ENCODE data around the gene MAP2K5.
A peak's percentile ranks its signal among the peaks of the same experiment; 100 is the strongest.

The MAP2K5 gene

DNA sequence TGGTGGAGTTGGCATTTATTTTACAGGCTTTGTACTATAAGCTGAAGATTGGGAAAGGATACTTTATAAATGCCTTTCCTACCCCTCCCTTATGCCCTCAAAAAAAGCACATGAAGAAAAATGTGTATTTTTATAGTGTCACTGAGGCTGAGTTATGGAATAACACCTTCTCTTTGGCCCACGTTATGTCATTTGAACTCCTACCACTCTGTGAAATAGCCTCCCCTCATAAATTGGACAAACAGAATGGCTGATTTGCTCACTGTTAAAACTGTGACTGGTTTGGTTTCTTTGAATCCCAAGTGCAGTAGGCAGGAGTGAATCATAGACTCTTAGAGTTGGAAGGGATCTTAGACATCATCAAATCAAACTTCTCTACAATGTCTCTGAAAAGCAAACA is 187.6 kb downstream of the MAP2K5 start (continued):
- TF ChIP-seq PRDM2 (tag by site-specific recombination; IDR thresholded peaks at IDR 0.05; ENCODE audit: borderline replicate concordance), result no peak
- no peak for TF ChIP-seq ZNF768 (tag by site-specific recombination; IDR thresholded peaks at IDR 0.05)
- no peak for TF ChIP-seq ZNF24 (tag by site-specific recombination; IDR thresholded peaks at IDR 0.05)
- TF ChIP-seq ZNF645 (tag by site-specific recombination; IDR thresholded peaks at IDR 0.05), result no peak
- peak; percentile 21; the same call in 1 of the 2 replicates for TF ChIP-seq KLF10 (tag by site-specific recombination; IDR thresholded peaks at IDR 0.05)
- TF ChIP-seq ZSCAN23 (tag by site-specific recombination; IDR thresholded peaks at IDR 0.05), result no peak
- no peak for TF ChIP-seq ZNF324 (tag by site-specific recombination; IDR thresholded peaks at IDR 0.05)
- TF ChIP-seq ZNF555 (tag by site-specific recombination; conservative IDR thresholded peaks at IDR 0.05), result no peak
- TF ChIP-seq ZNF571 (tag by site-specific recombination; IDR thresholded peaks at IDR 0.05), result no peak
- TF ChIP-seq, protein P1, sequence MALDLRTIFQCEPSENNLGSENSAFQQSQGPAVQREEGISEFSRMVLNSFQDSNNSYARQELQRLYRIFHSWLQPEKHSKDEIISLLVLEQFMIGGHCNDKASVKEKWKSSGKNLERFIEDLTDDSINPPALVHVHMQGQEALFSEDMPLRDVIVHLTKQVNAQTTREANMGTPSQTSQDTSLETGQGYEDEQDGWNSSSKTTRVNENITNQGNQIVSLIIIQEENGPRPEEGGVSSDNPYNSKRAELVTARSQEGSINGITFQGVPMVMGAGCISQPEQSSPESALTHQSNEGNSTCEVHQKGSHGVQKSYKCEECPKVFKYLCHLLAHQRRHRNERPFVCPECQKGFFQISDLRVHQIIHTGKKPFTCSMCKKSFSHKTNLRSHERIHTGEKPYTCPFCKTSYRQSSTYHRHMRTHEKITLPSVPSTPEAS (tag by site-specific recombination; IDR thresholded peaks at IDR 0.05), result no peak
- TF ChIP-seq ZNF157 (tag by site-specific recombination; IDR thresholded peaks at IDR 0.05), result no peak
- TF ChIP-seq GLI2 (tag by site-specific recombination; IDR thresholded peaks at IDR 0.05; ENCODE audit: borderline replicate concordance, low read depth), result no peak
- TF ChIP-seq HOXA7 (CRISPR knock-in tag; IDR thresholded peaks at IDR 0.05; ENCODE audit: borderline replicate concordance), result no peak
- TF ChIP-seq RBAK (tag by site-specific recombination; IDR thresholded peaks at IDR 0.05), result no peak
- TF ChIP-seq, protein P2, sequence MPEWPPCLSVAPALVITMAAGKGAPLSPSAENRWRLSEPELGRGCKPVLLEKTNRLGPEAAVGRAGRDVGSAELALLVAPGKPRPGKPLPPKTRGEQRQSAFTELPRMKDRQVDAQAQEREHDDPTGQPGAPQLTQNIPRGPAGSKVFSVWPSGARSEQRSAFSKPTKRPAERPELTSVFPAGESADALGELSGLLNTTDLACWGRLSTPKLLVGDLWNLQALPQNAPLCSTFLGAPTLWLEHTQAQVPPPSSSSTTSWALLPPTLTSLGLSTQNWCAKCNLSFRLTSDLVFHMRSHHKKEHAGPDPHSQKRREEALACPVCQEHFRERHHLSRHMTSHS (tag by site-specific recombination; IDR thresholded peaks at IDR 0.05), result no peak
- TF ChIP-seq ZNF114 (tag by site-specific recombination; IDR thresholded peaks at IDR 0.05), result no peak
- TF ChIP-seq ZNF335 (tag by site-specific recombination; conservative IDR thresholded peaks at IDR 0.05), result no peak
- TF ChIP-seq ZNF585B (tag by site-specific recombination; IDR thresholded peaks at IDR 0.05), result no peak
- TF ChIP-seq, protein P3, sequence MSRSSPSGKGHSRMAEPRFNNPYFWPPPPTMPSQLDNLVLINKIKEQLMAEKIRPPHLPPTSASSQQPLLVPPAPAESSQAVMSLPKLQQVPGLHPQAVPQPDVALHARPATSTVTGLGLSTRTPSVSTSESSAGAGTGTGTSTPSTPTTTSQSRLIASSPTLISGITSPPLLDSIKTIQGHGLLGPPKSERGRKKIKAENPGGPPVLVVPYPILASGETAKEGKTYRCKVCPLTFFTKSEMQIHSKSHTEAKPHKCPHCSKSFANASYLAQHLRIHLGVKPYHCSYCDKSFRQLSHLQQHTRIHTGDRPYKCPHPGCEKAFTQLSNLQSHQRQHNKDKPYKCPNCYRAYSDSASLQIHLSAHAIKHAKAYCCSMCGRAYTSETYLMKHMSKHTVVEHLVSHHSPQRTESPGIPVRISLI (tag by site-specific recombination; IDR thresholded peaks at IDR 0.05), result no peak
- no peak for TF ChIP-seq ZNF223 (tag by site-specific recombination; IDR thresholded peaks at IDR 0.05)
- TF ChIP-seq REPIN1 (tag by site-specific recombination; IDR thresholded peaks at IDR 0.05; ENCODE audit: low read depth), result no peak
- no peak for TF ChIP-seq ZNF785 (tag by site-specific recombination; IDR thresholded peaks at IDR 0.05)
- peak; percentile 75; the same call in 1 of the 2 replicates for TF ChIP-seq EGR2 (tag by site-specific recombination; IDR thresholded peaks at IDR 0.05; ENCODE audit: low read depth)
- TF ChIP-seq SCRT1 (tag by site-specific recombination; IDR thresholded peaks at IDR 0.05; ENCODE audit: borderline replicate concordance), result no peak
- TF ChIP-seq ZSCAN18 (tag by site-specific recombination; IDR thresholded peaks at IDR 0.05), result no peak
- TF ChIP-seq ZNF350 (tag by site-specific recombination; IDR thresholded peaks at IDR 0.05), result no peak
- TF ChIP-seq ZBTB17 (tag by site-specific recombination; IDR thresholded peaks at IDR 0.05), result 0 out of 2 replicates have a peak, but pooled peaks have one; percentile 24
- no peak for TF ChIP-seq GLI4 (tag by site-specific recombination; IDR thresholded peaks at IDR 0.05)
